ENCODE results near the gene MGP. TPM values are rescaled to one million over a fixed set of nuclear protein-coding genes. Genes with fewer than 3 reads are reported as not detected.

MGP gene
- total RNA-seq, 2 donors from 2014 or later = 6,234 to 9,983 TPM

DNA sequence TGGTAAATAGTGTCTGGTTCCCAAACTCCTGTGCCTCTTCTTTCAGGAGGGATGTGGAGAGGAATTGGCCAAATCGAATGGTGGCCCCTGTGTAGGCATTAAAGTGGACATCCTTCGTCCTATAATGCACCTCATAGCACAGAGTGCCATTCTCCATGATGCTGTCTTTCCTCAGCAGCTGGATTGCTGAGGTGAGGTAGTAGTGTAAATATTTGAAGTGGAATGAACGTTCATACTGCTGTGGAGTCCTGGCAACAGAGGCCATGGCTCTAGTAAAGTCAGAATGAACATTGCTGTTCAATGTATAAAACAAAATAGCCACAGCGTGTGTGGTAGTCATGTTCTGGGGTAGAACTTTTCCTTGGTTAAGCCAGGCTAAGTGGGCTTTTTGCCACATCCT, 45.0 kb downstream of the MGP start:
- peaks cover 23 to 44% of the 10 kb centered on the region in 2 donors for H3K4me1 ChIP-seq (ENCODE audit: control insufficient read depth in 1 of 2, low read depth in 2 of 2)
- TF ChIP-seq, protein P1, sequence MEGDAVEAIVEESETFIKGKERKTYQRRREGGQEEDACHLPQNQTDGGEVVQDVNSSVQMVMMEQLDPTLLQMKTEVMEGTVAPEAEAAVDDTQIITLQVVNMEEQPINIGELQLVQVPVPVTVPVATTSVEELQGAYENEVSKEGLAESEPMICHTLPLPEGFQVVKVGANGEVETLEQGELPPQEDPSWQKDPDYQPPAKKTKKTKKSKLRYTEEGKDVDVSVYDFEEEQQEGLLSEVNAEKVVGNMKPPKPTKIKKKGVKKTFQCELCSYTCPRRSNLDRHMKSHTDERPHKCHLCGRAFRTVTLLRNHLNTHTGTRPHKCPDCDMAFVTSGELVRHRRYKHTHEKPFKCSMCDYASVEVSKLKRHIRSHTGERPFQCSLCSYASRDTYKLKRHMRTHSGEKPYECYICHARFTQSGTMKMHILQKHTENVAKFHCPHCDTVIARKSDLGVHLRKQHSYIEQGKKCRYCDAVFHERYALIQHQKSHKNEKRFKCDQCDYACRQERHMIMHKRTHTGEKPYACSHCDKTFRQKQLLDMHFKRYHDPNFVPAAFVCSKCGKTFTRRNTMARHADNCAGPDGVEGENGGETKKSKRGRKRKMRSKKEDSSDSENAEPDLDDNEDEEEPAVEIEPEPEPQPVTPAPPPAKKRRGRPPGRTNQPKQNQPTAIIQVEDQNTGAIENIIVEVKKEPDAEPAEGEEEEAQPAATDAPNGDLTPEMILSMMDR (IDR thresholded peaks at IDR 0.05) = no peak
- H3K4me3 ChIP-seq = no peak overlapping the region
- H3K27me3 ChIP-seq (replicated peaks; ENCODE audit: insufficient read depth) = no peaks in the 10 kb centered on the region
- H3K27ac ChIP-seq = peak overlapping the region; percentile 78 to 80
- no peaks in the 10 kb centered on the region for H3K9me3 ChIP-seq
- ATAC-seq (ENCODE audit: insufficient number of reproducible peaks, low FRiP score, low read depth) (no peak), DNase-seq (ENCODE audit: low spot score) (no peak)
- H3K36me3 ChIP-seq = no peaks in the 10 kb centered on the region

DNA sequence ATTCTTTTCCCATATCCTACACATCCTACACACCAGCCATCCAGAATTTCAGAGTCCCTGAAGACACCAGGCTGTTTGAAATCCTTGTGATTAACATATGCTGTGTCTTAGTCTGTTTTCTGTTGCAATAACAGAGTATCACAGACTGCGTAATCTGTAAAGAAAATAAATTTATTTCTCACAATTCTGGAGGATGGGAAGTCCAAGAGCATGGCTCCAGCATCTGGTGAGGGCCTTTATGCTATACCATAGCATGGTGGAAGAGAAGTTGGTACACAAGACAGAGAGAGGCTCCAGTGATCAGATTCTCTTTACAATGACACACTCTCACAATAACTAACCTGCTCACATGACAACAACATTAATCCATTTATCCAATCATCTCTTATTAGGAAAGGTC, 46.4 kb downstream of the MGP start:
- TF ChIP-seq, protein P1 (IDR thresholded peaks at IDR 0.05) = no peak
- Histone ChIP-seq H3K27me3 (replicated peaks; ENCODE audit: insufficient read depth) (no peaks in the 10 kb centered on the region), H3K9me3 (no peaks in the 10 kb centered on the region), H3K27ac (no peak overlapping the region), H3K4me3 (no peak overlapping the region), H3K36me3 (no peaks in the 10 kb centered on the region), H3K4me1 (ENCODE audit: control insufficient read depth in 1 of 2, low read depth in 2 of 2) (peaks cover 23 to 41% of the 10 kb centered on the region in 2 donors)
- DNase-seq (ENCODE audit: low spot score) = no peak
- ATAC-seq (ENCODE audit: insufficient number of reproducible peaks, low FRiP score, low read depth) = no peak

DNA sequence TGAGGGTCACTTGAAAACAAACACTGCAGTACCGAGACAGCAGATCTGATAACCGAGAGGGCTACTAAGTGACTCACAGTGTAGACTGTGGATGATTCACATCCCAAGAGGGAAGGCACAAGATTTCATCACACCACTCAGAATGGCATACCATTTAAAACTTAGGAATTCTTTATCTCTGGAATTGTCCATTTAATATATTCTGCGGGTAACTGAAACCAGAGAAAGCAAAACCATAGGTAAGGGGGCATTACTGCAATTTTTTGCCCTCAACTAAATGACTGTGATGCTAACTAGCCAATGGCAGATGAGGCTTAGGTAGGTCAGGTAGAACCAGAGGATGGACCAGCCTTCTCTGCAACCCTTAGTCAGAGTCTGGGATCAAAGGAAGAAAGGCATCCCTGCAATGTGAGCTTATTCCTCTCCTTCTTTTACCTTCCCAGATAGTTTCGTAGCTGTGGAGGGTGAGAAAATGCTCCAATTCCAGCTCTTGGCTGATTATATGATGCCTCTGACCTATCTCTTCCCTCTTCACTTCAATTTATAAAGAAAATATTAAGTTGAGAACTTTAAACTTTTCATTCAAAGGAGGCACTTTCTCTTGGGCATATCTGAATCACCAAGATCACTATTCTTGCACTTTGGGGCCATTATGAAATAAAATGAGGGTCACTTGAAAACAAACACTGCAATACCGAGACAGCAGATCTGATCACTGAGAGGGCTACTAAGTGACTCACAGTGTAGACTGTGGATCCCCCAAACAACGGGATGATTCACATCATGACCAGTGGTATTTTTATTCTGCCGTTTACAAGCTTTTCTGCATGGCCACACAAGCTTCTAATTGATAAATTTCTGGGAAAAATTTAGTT, 49.1 kb downstream of the MGP start:
- no peaks in the 10 kb centered on the region for H3K36me3 ChIP-seq
- TF ChIP-seq, protein P1 (IDR thresholded peaks at IDR 0.05) = no peak
- H3K4me3 ChIP-seq = no peak overlapping the region
- no peak for ATAC-seq (ENCODE audit: insufficient number of reproducible peaks, low FRiP score, low read depth)
- no peaks in the 10 kb centered on the region for H3K27me3 ChIP-seq (replicated peaks; ENCODE audit: insufficient read depth)
- no peak overlapping the region for H3K27ac ChIP-seq
- no peak for DNase-seq (ENCODE audit: low spot score)
- H3K4me1 ChIP-seq (ENCODE audit: control insufficient read depth in 1 of 2, low read depth in 2 of 2) = peaks cover 15 to 17% of the 10 kb centered on the region in 2 donors
- no peaks in the 10 kb centered on the region for H3K9me3 ChIP-seq

DNA sequence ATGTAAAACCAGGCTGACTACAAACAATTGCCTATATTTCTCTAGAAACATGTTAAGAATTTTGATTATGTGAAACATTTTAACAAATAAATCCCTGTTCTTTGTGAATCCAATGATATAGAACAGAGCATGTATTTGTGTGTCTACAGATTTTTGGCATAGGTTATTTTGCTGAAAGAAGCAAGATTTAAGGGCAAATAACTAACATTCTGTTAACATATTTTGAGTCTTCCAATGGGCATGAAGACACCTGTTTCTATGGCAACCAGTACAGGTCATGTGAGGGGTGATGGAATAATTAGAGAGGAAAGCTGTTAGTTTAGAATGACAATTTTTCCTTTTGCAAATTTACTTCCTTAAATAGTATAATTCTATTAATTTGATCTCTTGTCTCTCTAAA, 51.1 kb downstream of the MGP start:
- no peak for ATAC-seq (ENCODE audit: insufficient number of reproducible peaks, low FRiP score, low read depth)

DNA sequence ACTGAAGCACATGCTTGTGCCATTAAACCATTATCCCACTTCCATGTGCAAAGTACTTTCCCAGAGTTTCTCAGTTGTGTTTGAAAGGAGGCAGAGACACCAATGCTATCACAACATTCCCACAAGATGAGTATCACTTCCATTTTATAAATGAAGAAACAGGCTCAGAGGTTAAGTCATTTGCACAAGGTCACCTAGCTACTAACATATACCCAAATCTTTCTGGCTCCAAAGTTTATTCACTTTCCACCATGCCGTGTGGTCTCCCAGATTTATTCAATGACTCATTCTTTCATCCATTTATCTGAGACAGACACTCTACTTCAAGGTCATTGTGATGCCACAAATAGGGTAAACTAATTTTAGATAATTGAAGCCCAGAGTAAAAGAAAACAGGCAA, 51.7 kb downstream of the MGP start:
- TF ChIP-seq, protein P1 (IDR thresholded peaks at IDR 0.05) = no peak
- no peak overlapping the region for H3K27ac ChIP-seq
- H3K9me3 ChIP-seq = no peaks in the 10 kb centered on the region
- H3K4me3 ChIP-seq = no peak overlapping the region
- H3K27me3 ChIP-seq (replicated peaks; ENCODE audit: insufficient read depth) = no peaks in the 10 kb centered on the region
- ATAC-seq (ENCODE audit: insufficient number of reproducible peaks, low FRiP score, low read depth) (no peak), DNase-seq (ENCODE audit: low spot score) (no peak)
- no peaks in the 10 kb centered on the region for H3K36me3 ChIP-seq
- peaks cover 0 to 5% of the 10 kb centered on the region in 2 donors for H3K4me1 ChIP-seq (ENCODE audit: control insufficient read depth in 1 of 2, low read depth in 2 of 2)

More for the DNA sequence above, 51.1 kb downstream of the MGP start:
- H3K27ac ChIP-seq = no peak overlapping the region
- no peaks in the 10 kb centered on the region for H3K36me3 ChIP-seq
- DNase-seq (ENCODE audit: low spot score) = no peak
- H3K4me1 ChIP-seq (ENCODE audit: control insufficient read depth in 1 of 2, low read depth in 2 of 2) = peaks cover 0 to 5% of the 10 kb centered on the region in 2 donors
- no peak overlapping the region for H3K4me3 ChIP-seq
- no peaks in the 10 kb centered on the region for H3K9me3 ChIP-seq
- TF ChIP-seq, protein P1 (IDR thresholded peaks at IDR 0.05) = no peak
- H3K27me3 ChIP-seq (replicated peaks; ENCODE audit: insufficient read depth) = no peaks in the 10 kb centered on the region
